Measurements from ENCODE around the gene PLA2G4A.

- TF ChIP-seq, protein P1, sequence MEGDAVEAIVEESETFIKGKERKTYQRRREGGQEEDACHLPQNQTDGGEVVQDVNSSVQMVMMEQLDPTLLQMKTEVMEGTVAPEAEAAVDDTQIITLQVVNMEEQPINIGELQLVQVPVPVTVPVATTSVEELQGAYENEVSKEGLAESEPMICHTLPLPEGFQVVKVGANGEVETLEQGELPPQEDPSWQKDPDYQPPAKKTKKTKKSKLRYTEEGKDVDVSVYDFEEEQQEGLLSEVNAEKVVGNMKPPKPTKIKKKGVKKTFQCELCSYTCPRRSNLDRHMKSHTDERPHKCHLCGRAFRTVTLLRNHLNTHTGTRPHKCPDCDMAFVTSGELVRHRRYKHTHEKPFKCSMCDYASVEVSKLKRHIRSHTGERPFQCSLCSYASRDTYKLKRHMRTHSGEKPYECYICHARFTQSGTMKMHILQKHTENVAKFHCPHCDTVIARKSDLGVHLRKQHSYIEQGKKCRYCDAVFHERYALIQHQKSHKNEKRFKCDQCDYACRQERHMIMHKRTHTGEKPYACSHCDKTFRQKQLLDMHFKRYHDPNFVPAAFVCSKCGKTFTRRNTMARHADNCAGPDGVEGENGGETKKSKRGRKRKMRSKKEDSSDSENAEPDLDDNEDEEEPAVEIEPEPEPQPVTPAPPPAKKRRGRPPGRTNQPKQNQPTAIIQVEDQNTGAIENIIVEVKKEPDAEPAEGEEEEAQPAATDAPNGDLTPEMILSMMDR (IDR thresholded peaks at IDR 0.05), result no peak
- TF ChIP-seq FOSL2 (IDR thresholded peaks at IDR 0.05; ENCODE audit: borderline replicate concordance, low read depth) (no peak), TEAD4 (IDR thresholded peaks at IDR 0.05; ENCODE audit: borderline replicate concordance, insufficient read depth) (no peak), MXI1 (IDR thresholded peaks at IDR 0.05; ENCODE audit: low read depth, low read length) (no peak), RAD21 (IDR thresholded peaks at IDR 0.05; ENCODE audit: low read length) (no peak)
Observed at GRCh38 chr1:186798960-186799688, 29.6 kb upstream of the PLA2G4A start.
